Posterior vena cava (tissue), 2 donors: Measurements from ENCODE around the gene CHRM5. TPM values are rescaled to one million over a fixed set of nuclear protein-coding genes. Genes with fewer than 3 reads are reported as not detected.

Source experiments
- total RNA-seq, 2 donors: library from RNA; stranded (reverse); fragmentation: NEBNext Ultra II Directional; extraction: Animal tissue kit (Norgen Biotek cat#: 25700); gene quantifications; one replicate each; pipeline ENCODE4 v1.2.1, GENCODE V29; 2021
- donor health status: DM: yes; HTN: yes; CAD: no.
- donor health status: DM: yes; HTN: yes; CAD: no.

CHRM5 gene
- total RNA-seq, 2 donors from 2014 or later: 0.09 TPM; not detected in 1

Other genes starting within 250 kb of the CHRM5 start
- gene AVEN, start 70.7 kb downstream of the CHRM5 start, total RNA-seq: 10 to 100 TPM; 20.5 to 30.9 TPM
- gene EMC7, start 133.4 kb downstream of the CHRM5 start, total RNA-seq: 10 to 100 TPM; 57.1 to 62.6 TPM
- 1 to 10 TPM; 1.2 to 1.4 TPM for gene PGBD4, start 133.6 kb downstream of the CHRM5 start, total RNA-seq
- 10 to 100 TPM; 40.1 to 54.8 TPM for gene KATNBL1, start 241.6 kb downstream of the CHRM5 start, total RNA-seq